GM12878 (cell line): ENCODE results near the gene UBTF.

Experiments used
- CEBPB ChIP-seq, 2 experiments: fragments of 150-350 bp in 1 of 2; IDR thresholded peaks; 2 replicates each; pipeline ENCODE4 v1.6.1; 2012 to 2014; ENCODE audit warnings: low read depth in 2 of 2, low read length in 2 of 2, borderline replicate concordance in 1 of 2, inconsistent platforms in 1 of 2
- FOXM1 ChIP-seq: IDR thresholded peaks from 2 replicates; pipeline ENCODE4 v1.6.1; 2012; ENCODE audit warnings: low read depth, mild to moderate bottlenecking, inconsistent platforms, low read length, moderate library complexity
- POLR2A ChIP-seq: IDR thresholded peaks from 2 replicates; pipeline ENCODE4 v1.6.1; 2011; ENCODE audit warnings: low read depth, mild to moderate bottlenecking, low read length
- SIN3A ChIP-seq: IDR thresholded peaks from 2 replicates; pipeline ENCODE4 v1.6.1; 2012; ENCODE audit warnings: low read depth, low read length, improper control_type of control experiment
- TAF1 ChIP-seq: IDR thresholded peaks from 2 replicates; pipeline ENCODE4 v1.6.1; 2011; ENCODE audit warnings: mild to moderate bottlenecking, low read depth, low read length, borderline replicate concordance
- WRNIP1 ChIP-seq: IDR thresholded peaks from 2 replicates; pipeline ENCODE4 v1.6.1; 2011; ENCODE audit warnings: low read depth, low read length, improper control_type of control experiment, borderline replicate concordance
- TF ChIP-seq, protein P1 (sequence below), 3 experiments: IDR thresholded peaks in 2 of 3; conservative IDR thresholded peaks in 1 of 3; 2 replicates each; pipeline ENCODE4 v1.5.1; 2011; ENCODE audit warnings: low read depth in 3 of 3, low read length in 3 of 3, mild to moderate bottlenecking in 3 of 3, control low read depth in 2 of 3, moderate library complexity in 2 of 3, inconsistent platforms in 1 of 3, mixed read lengths in 1 of 3; ENCODE audit not compliant: control insufficient read depth in 2 of 3, insufficient read depth in 1 of 3; ENCODE audit errors: extremely low read depth in 1 of 3

DNA sequence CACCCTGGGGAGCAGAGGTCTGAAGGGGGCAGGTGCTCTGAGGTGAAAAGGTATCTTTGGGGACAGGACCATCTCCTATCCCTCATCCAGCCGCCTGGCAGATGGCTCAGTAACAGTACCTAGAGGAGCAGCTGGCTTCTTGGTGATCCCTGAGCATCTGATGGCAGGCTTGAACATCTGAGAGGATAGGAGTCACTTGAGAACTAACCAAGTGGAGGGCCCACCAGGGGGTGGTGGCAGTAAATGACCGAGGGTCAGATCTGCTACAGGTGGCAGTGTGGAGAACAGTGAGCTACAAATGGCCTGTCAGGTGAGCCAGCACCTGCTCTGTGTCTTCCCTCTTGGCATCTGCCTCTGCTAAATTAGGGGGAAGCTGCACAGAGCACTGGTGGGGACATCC is 64.0 kb downstream of the UBTF start:
- no peak for TF ChIP-seq CEBPB (IDR thresholded peaks at IDR 0.05; ENCODE audit: borderline replicate concordance in 1 of 2, low read depth in 2 of 2, low read length in 2 of 2)
- no peak for TF ChIP-seq WRNIP1
- no peak for TF ChIP-seq SIN3A
- TF ChIP-seq, protein P1, sequence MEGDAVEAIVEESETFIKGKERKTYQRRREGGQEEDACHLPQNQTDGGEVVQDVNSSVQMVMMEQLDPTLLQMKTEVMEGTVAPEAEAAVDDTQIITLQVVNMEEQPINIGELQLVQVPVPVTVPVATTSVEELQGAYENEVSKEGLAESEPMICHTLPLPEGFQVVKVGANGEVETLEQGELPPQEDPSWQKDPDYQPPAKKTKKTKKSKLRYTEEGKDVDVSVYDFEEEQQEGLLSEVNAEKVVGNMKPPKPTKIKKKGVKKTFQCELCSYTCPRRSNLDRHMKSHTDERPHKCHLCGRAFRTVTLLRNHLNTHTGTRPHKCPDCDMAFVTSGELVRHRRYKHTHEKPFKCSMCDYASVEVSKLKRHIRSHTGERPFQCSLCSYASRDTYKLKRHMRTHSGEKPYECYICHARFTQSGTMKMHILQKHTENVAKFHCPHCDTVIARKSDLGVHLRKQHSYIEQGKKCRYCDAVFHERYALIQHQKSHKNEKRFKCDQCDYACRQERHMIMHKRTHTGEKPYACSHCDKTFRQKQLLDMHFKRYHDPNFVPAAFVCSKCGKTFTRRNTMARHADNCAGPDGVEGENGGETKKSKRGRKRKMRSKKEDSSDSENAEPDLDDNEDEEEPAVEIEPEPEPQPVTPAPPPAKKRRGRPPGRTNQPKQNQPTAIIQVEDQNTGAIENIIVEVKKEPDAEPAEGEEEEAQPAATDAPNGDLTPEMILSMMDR (IDR thresholded peaks at IDR 0.05 in 2 of 3, conservative IDR thresholded peaks at IDR 0.05 in 1 of 3; ENCODE audit: control insufficient read depth in 2 of 3, extremely low read depth in 1 of 3, insufficient read depth in 1 of 3, low read depth in 3 of 3, low read length in 3 of 3): no peak
- no peak for TF ChIP-seq POLR2A
- no peak for TF ChIP-seq TAF1
- TF ChIP-seq FOXM1: no peak
